CD14-positive monocyte (primary cell): ENCODE data around the gene DCUN1D3. TPM values are rescaled to one million over a fixed set of nuclear protein-coding genes. Genes with fewer than 3 reads are reported as not detected.
A peak's percentile ranks its signal among the peaks of the same experiment; 100 is the strongest.

Source experiments
- DNase-seq, 3 donors: peaks; one replicate each; pipeline ENCODE4 v3.0.0-alpha.2; 2011 to 2022
- H2AFZ ChIP-seq: 2 replicates; pipeline ENCODE4 v1.6.0; 2012; ENCODE audit warnings: mild to moderate bottlenecking, low read depth, low read length, inconsistent platforms; ENCODE audit not compliant: insufficient read depth, poor library complexity, severe bottlenecking
- H3K27ac ChIP-seq, 2 donors: 1 replicate in 1 of 2; 2 replicates in 1 of 2; pipeline ENCODE4 v1.5.1; 2012 to 2013; ENCODE audit warnings: low read length in 2 of 2, control low read depth in 1 of 2, inconsistent platforms in 1 of 2, low read depth in 1 of 2, mild to moderate bottlenecking in 1 of 2
- H3K27me3 ChIP-seq, 2 donors: one replicate each; pipeline versions ENCODE4 v1.6.0 to v1.6.1; 2011 to 2013; ENCODE audit warnings: low read length in 2 of 2; ENCODE audit not compliant: control insufficient read depth in 2 of 2, insufficient read depth in 2 of 2
- H3K36me3 ChIP-seq, 2 donors: replicated peaks in 1 of 2; 1 replicate in 1 of 2; 2 replicates in 1 of 2; pipeline versions ENCODE4 v1.5.1 to v1.6.1; 2012 to 2013; ENCODE audit warnings: low read length in 2 of 2, control low read depth in 1 of 2, inconsistent platforms in 1 of 2, mild to moderate bottlenecking in 1 of 2; ENCODE audit not compliant: insufficient read depth in 2 of 2, control insufficient read depth in 1 of 2
- H3K4me1 ChIP-seq, 2 donors: 1 replicate in 1 of 2; 2 replicates in 1 of 2; pipeline versions ENCODE4 v1.5.1 to v1.6.1; 2012 to 2013; ENCODE audit warnings: low read length in 2 of 2, control low read depth in 1 of 2, inconsistent platforms in 1 of 2, mild to moderate bottlenecking in 1 of 2, moderate library complexity in 1 of 2; ENCODE audit not compliant: insufficient read depth in 2 of 2, control insufficient read depth in 1 of 2
- H3K4me2 ChIP-seq: replicated peaks from 2 replicates; pipeline ENCODE3; 2012; ENCODE audit warnings: low read length, moderate library complexity, mild to moderate bottlenecking; ENCODE audit not compliant: poor library complexity, severe bottlenecking; ENCODE audit errors: extremely low read depth
- H3K4me3 ChIP-seq, 3 experiments: fragments of 200-600 bp in 1 of 3; sonication (generic) in 1 of 3; replicated peaks in 1 of 3; 1 replicate in 2 of 3; 2 replicates in 1 of 3; pipeline ENCODE4 v1.5.1; 2011 to 2013; ENCODE audit warnings: low read length in 3 of 3, mild to moderate bottlenecking in 3 of 3, control low read depth in 2 of 3, low read depth in 2 of 3, inconsistent platforms in 1 of 3, moderate library complexity in 1 of 3
- H3K79me2 ChIP-seq: 2 replicates; pipeline ENCODE4 v1.6.0; 2012; ENCODE audit warnings: mild to moderate bottlenecking, control low read depth, inconsistent platforms, low read length, moderate library complexity; ENCODE audit not compliant: insufficient read depth
- H3K9ac ChIP-seq: 2 replicates; pipeline ENCODE4 v1.6.0; 2017; ENCODE audit warnings: low read length, mild to moderate bottlenecking; ENCODE audit not compliant: insufficient read depth, poor library complexity, severe bottlenecking
- H3K9me3 ChIP-seq, 2 donors: replicated peaks in 1 of 2; 1 replicate in 1 of 2; 2 replicates in 1 of 2; pipeline versions ENCODE4 v1.5.1 to v1.6.1; 2012 to 2013; ENCODE audit warnings: low read length in 2 of 2, control low read depth in 1 of 2; ENCODE audit not compliant: control insufficient read depth in 1 of 2, insufficient read depth in 1 of 2
- H4K20me1 ChIP-seq: 2 replicates; pipeline ENCODE4 v1.6.0; 2012; ENCODE audit warnings: mild to moderate bottlenecking, low read length, control low read depth, moderate library complexity; ENCODE audit not compliant: insufficient read depth
- H3K27ac Mint-ChIP-seq, 7 donors: one replicate each; pipeline ENCODE4 v1.8.0; 2020; ENCODE audit warnings: mild to moderate bottlenecking in 7 of 7, mixed read lengths in 7 of 7, moderate library complexity in 6 of 7, inconsistent platforms in 2 of 7
- H3K27me3 Mint-ChIP-seq, 3 donors: one replicate each; pipeline ENCODE4 v1.8.0; 2021 to 2022; ENCODE audit warnings: low read depth in 3 of 3, mild to moderate bottlenecking in 3 of 3, mixed read lengths in 3 of 3, moderate library complexity in 3 of 3, inconsistent platforms in 1 of 3
- H3K36me3 Mint-ChIP-seq, 2 donors: one replicate each; pipeline ENCODE4 v1.8.0; 2020; ENCODE audit warnings: mixed read lengths in 2 of 2, inconsistent platforms in 1 of 2, mild to moderate bottlenecking in 1 of 2
- H3K4me1 Mint-ChIP-seq: one replicate; pipeline ENCODE4 v1.8.0; 2020; ENCODE audit warnings: mild to moderate bottlenecking, mixed read lengths
- H3K4me3 Mint-ChIP-seq, 2 donors: one replicate each; pipeline ENCODE4 v1.8.0; 2020; ENCODE audit warnings: mild to moderate bottlenecking in 2 of 2, mixed read lengths in 2 of 2, moderate library complexity in 1 of 2
- H3K9me3 Mint-ChIP-seq, 7 donors: one replicate each; pipeline ENCODE4 v1.8.0; 2020 to 2022; ENCODE audit warnings: mixed read lengths in 7 of 7, mild to moderate bottlenecking in 6 of 7, moderate library complexity in 6 of 7, inconsistent platforms in 2 of 7
- WGBS: methylation state at CpG from one replicate; pipeline ENCODE4 v1.1.5; 2013; ENCODE audit warnings: missing lambda C conversion rate; ENCODE audit not compliant: insufficient coverage; 5-methylcytosine and 5-hydroxymethylcytosine counted together
- intact Hi-C, 2 donors: fragments of 100-400 bp; cut with micrococcal nuclease; formaldehyde crosslinking; loops; one replicate each; pipeline versions ENCODE4 v1.15.0 to v1.15.1; 2023
- polyA plus RNA-seq, 3 donors: library from polyadenylated mRNA; depleted of rRNA in 1 of 3; unstranded in 2 of 3; stranded (reverse) in 1 of 3; fragments of 300-500 nt in 2 of 3; fragments of >200 nt in 1 of 3; fragmentation: Illumina TruSeq in 2 of 3; gene quantifications; 1 replicate in 2 of 3; 2 replicates in 1 of 3; pipeline ENCODE4 v1.2.3, GENCODE V29; 2012 to 2021
- TF ChIP-seq, protein P1 (sequence below): fragments of 200-600 bp; IDR thresholded peaks from one replicate; pipeline ENCODE4 v1.8.0; 2022; ENCODE audit warnings: antibody characterized with exemption, mild to moderate bottlenecking

DCUN1D3 gene
- polyA plus RNA-seq, 3 donors, result 1.0 to 3.4 (median 1.3) TPM

DNA sequence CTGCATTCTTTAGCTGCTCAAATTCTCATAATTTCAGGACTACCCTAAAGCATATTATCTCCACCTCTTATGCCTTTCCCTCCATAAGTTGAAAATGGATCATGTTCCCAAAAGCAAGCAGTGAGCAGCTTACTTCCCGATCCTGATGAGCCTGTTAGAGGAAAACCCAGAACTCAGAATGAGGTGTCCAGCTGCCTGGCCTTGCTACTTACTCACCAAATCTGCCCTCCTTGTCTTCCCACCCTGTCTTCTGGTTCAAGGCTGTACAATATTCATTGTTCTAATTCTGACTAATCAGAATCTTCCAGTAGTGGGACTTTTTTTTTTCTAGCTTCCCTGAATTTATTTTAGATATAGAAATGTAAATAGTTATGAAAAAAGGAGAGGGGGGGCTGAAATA lies 11.2 kb upstream of the DCUN1D3 start:
- Histone ChIP-seq H3K27ac (peak overlapping the region; percentile 29 to 69), H3K36me3 (no peaks in the 10 kb centered on the region), H3K4me1 (peaks cover 41 to 72% of the 10 kb centered on the region in 2 donors), H3K79me2 (peaks cover 5% of the 10 kb centered on the region), H3K9ac (peak overlapping the region; percentile 0), H4K20me1 (no peaks in the 10 kb centered on the region), H3K4me2 (peak overlapping the region; percentile 56), H2AFZ (no peak overlapping the region), H3K4me3 (peak overlapping the region in 1 of 3 experiments; percentile 26), H3K9me3 (no peaks in the 10 kb centered on the region), H3K27me3 (no peaks in the 10 kb centered on the region)
- peaks cover 0 to under 1% (median 0%) of the 10 kb centered on the region in 7 donors for H3K9me3 Mint-ChIP-seq
- intact Hi-C loops, result no loop called here
- H3K4me1 Mint-ChIP-seq, result peaks cover 56% of the 10 kb centered on the region
- 50% methylated on average over 1 of the region's 1 CpG for WGBS
- H3K27ac Mint-ChIP-seq, result peak overlapping the region; percentile 84 to 98 (median 94)
- peaks cover 10 to 15% of the 10 kb centered on the region in 2 donors for H3K36me3 Mint-ChIP-seq
- DNase-seq, result peak; percentile 11 to 91 (median 45)
- peak overlapping the region in 1 of 2 donors; percentile 42 for H3K4me3 Mint-ChIP-seq
- peaks cover 0 to 7% (median 3%) of the 10 kb centered on the region in 3 donors for H3K27me3 Mint-ChIP-seq
- TF ChIP-seq, protein P1, sequence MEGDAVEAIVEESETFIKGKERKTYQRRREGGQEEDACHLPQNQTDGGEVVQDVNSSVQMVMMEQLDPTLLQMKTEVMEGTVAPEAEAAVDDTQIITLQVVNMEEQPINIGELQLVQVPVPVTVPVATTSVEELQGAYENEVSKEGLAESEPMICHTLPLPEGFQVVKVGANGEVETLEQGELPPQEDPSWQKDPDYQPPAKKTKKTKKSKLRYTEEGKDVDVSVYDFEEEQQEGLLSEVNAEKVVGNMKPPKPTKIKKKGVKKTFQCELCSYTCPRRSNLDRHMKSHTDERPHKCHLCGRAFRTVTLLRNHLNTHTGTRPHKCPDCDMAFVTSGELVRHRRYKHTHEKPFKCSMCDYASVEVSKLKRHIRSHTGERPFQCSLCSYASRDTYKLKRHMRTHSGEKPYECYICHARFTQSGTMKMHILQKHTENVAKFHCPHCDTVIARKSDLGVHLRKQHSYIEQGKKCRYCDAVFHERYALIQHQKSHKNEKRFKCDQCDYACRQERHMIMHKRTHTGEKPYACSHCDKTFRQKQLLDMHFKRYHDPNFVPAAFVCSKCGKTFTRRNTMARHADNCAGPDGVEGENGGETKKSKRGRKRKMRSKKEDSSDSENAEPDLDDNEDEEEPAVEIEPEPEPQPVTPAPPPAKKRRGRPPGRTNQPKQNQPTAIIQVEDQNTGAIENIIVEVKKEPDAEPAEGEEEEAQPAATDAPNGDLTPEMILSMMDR, result no peak

- H3K36me3 Mint-ChIP-seq, result peaks cover 10 to 13% of the 10 kb centered on the region in 2 donors
- peaks cover 5% of the 10 kb centered on the region for H3K79me2 ChIP-seq
- H3K9me3 Mint-ChIP-seq, result no peaks in the 10 kb centered on the region
These were observed 10.7 kb upstream of the DCUN1D3 start for GRCh38 chr16:20910781-20911321.

More at GRCh38 chr16:20910781-20911321, 10.7 kb upstream of the DCUN1D3 start:
- Histone ChIP-seq H3K4me1 (peaks cover 42 to 76% of the 10 kb centered on the region in 2 donors), H3K27ac (peak overlapping the region; percentile 69 to 74), H4K20me1 (no peaks in the 10 kb centered on the region), H3K9me3 (no peaks in the 10 kb centered on the region), H3K27me3 (no peaks in the 10 kb centered on the region), H3K36me3 (no peaks in the 10 kb centered on the region), H3K9ac (peak overlapping the region; percentile 0), H2AFZ (no peak overlapping the region), H3K4me2 (peak overlapping the region; percentile 56), H3K4me3 (peak overlapping the region in 1 of 3 experiments; percentile 26)
- WGBS, result no CpG with 5 or more reads among the region's 2 CpGs
- intact Hi-C loops, result no loop called here
- peak; percentile 81 to 96 (median 96) for DNase-seq
- Mint-ChIP-seq H3K27me3 (peaks cover 0 to 6% (median 2%) of the 10 kb centered on the region in 3 donors), H3K27ac (peak overlapping the region; percentile 84 to 98 (median 95)), H3K4me3 (peak overlapping the region in 1 of 2 donors; percentile 57), H3K4me1 (peaks cover 58% of the 10 kb centered on the region)
- TF ChIP-seq, protein P1, result no peak
